SK-N-DZ (cell line): Measurements from ENCODE around the gene GZMM.
A peak's percentile ranks its signal among the peaks of the same experiment; 100 is the strongest.

Source experiments
- DNase-seq: peaks from one replicate; pipeline ENCODE4 v3.0.0-alpha.2; 2015; ENCODE audit warnings: low spot score

Gene GZMM

GRCh38 chr19:511101-511851, 32.6 kb upstream of the GZMM start:
- peak; percentile 79 for DNase-seq

GRCh38 chr19:512547-513365, 31.1 kb upstream of the GZMM start:
- DNase-seq, result peak; percentile 49

GRCh38 chr19:513368-514165, 30.3 kb upstream of the GZMM start:
- DNase-seq, result no peak

GRCh38 chr19:514166-514663, 29.6 kb upstream of the GZMM start:
- DNase-seq, result no peak

- DNase-seq, result peak; percentile 83
These were observed 25.9 kb upstream of the GZMM start for GRCh38 chr19:517721-518597.

GRCh38 chr19:518598-519231, 25.1 kb upstream of the GZMM start:
- no peak for DNase-seq

GRCh38 chr19:519449-519865, 24.4 kb upstream of the GZMM start:
- no peak for DNase-seq

- no peak for DNase-seq
These were observed 21.1 kb upstream of the GZMM start for GRCh38 chr19:522726-523125.

- peak; percentile 76 for DNase-seq
These were observed 19.7 kb upstream of the GZMM start for GRCh38 chr19:524062-524674.

GRCh38 chr19:525029-525428, 18.8 kb upstream of the GZMM start:
- no peak for DNase-seq

GRCh38 chr19:525857-526419, 17.9 kb upstream of the GZMM start:
- DNase-seq, result no peak

GRCh38 chr19:530134-531008, 13.5 kb upstream of the GZMM start:
- DNase-seq, result no peak

GRCh38 chr19:531009-531752, 12.7 kb upstream of the GZMM start:
- DNase-seq, result peak; percentile 88

GRCh38 chr19:531753-532560, 11.9 kb upstream of the GZMM start, which contains the start of gene CDC34:
Gene CDC34, plus strand, starts transcription at chr19:531760. Its CDS starts 172 bp downstream, at chr19:531932.
- no peak for DNase-seq

GRCh38 chr19:532561-533363, 11.1 kb upstream of the GZMM start:
- DNase-seq, result peak; percentile 67
